ENCODE results near the gene SLC16A11. TPM values are rescaled to one million over a fixed set of nuclear protein-coding genes. Genes with fewer than 3 reads are reported as not detected.

Gene SLC16A11
- total and polyA plus RNA-seq, 9 of the 15 experiments (the other 6 are each of a cell fraction or from before 2014, with no cell fraction given) = not detected

GRCh38 chr17:6996256-6997011, 47.5 kb downstream of the SLC16A11 start (continued):
- TF ChIP-seq FOXA3 (CRISPR knock-in tag; conservative IDR thresholded peaks at IDR 0.05 in 1 of 2, IDR thresholded peaks at IDR 0.05 in 1 of 2) (no peak), ZFP36 (IDR thresholded peaks at IDR 0.05; ENCODE audit: low read depth, low read length, partially characterized antibody) (no peak)

- intact Hi-C loops (cut with micrococcal nuclease) (no loop called here), in situ Hi-C loops (cut with MboI) (no loop called here)
- H4K20me1 ChIP-seq (replicated peaks; ENCODE audit: control insufficient read depth, insufficient read depth, low read length) = no peaks in the 10 kb centered on the region
- H3K36me3 ChIP-seq (ENCODE audit: control insufficient read depth, insufficient read depth, low read length) = peaks cover 34% of the 10 kb centered on the region
- peaks cover 4% of the 10 kb centered on the region; the same call in 1 of the 3 replicates for H3K79me2 ChIP-seq (ENCODE audit: control insufficient read depth, insufficient read depth, low read length)
- POLR2A ChIA-PET = interaction anchor here (0.6 to 1.4 kb wide), 4 partner anchors 11 to 80 kb away, joined by 3 to 6 read pairs (median 4); no protein-coding TSS in a partner anchor
- BruUV-seq (replicated peaks) = no TSS peak
- no peaks in the 10 kb centered on the region for H3K27me3 ChIP-seq (ENCODE audit: control insufficient read depth in 2 of 2, insufficient read depth in 2 of 2, low read length in 2 of 2)
- FAIRE-seq = no peak
- WGBS (ENCODE audit: insufficient coverage, low coverage, missing lambda C conversion rate) = 99% methylated on average over 14 of the region's 64 CpGs
- H3K9ac ChIP-seq (ENCODE audit: insufficient read depth in 1 of 2, low read depth in 2 of 2, low read length in 2 of 2) = peak within 1 kb of the TSS; percentile 44 to 76; a peak in 3 of 4 replicates
- ATAC-seq = no peak
- H3K9me1 ChIP-seq (ENCODE audit: control insufficient read depth, insufficient read depth, low read length) = no peaks in the 10 kb centered on the region
- H3K27ac ChIP-seq (ENCODE audit: extremely low read depth, low read depth, low read length) = peak within 1 kb of the TSS; percentile 91
- H3K9me3 ChIP-seq (replicated peaks; ENCODE audit: control insufficient read depth, insufficient read depth, low read depth, low read length) = no peaks in the 10 kb centered on the region
- H2AFZ ChIP-seq (ENCODE audit: low read depth, low read length) = 0 out of 2 replicates have a peak within 1 kb of the TSS, but pooled peaks have one; percentile 37
- H3K4me2 ChIP-seq (ENCODE audit: insufficient read depth, low read length) = peak within 1 kb of the TSS; percentile 42; the same call in 1 of the 2 replicates
- CTCF ChIA-PET (ENCODE audit: low intra/inter-chr PET ratio) = no interaction called here
- no peak within 1 kb of the TSS for H3K4me3 ChIP-seq
- no peak for DNase-seq (ENCODE audit: extremely low read depth in 1 of 4, low spot score in 3 of 4)
- H3K4me1 ChIP-seq (replicated peaks in 1 of 2; ENCODE audit: control insufficient read depth in 2 of 2, insufficient read depth in 2 of 2, low read length in 2 of 2) = peaks cover 41 to 44% of the 10 kb centered on the region in 2 experiments
- TF ChIP-seq RBFOX2 (IDR thresholded peaks at IDR 0.05; ENCODE audit: low read depth, low read length) = peak; percentile 35
- TF ChIP-seq E2F6 (IDR thresholded peaks at IDR 0.05; ENCODE audit: borderline replicate concordance in 1 of 2, extremely low read depth in 1 of 2, insufficient read depth in 1 of 2, insufficient read length in 1 of 2, low read depth in 1 of 2, low read length in 1 of 2, poor library complexity in 1 of 2, severe bottlenecking in 1 of 2) = no peak
- no peak for TF ChIP-seq NBN (IDR thresholded peaks at IDR 0.05; ENCODE audit: low read depth)
- TF ChIP-seq HIVEP1 (CRISPR knock-in tag; IDR thresholded peaks at IDR 0.05) = no peak
- no peak for TF ChIP-seq E2F5 (CRISPR knock-in tag; IDR thresholded peaks at IDR 0.05)
- TF ChIP-seq ZFP91 (CRISPR knock-in tag; IDR thresholded peaks at IDR 0.05) = no peak
- TF ChIP-seq MIER1 (IDR thresholded peaks at IDR 0.05; ENCODE audit: low read depth) = no peak
- no peak for TF ChIP-seq SMARCC2 (IDR thresholded peaks at IDR 0.05; ENCODE audit: low read depth)
- TF ChIP-seq PRMT5 (CRISPR knock-in tag; IDR thresholded peaks at IDR 0.05) = no peak
- TF ChIP-seq ZNF583 (CRISPR knock-in tag; IDR thresholded peaks at IDR 0.05) = no peak
Observed at GRCh38 chr17:6995500-6996255, 48.2 kb downstream of the SLC16A11 start, which contains the start of gene ALOX12. ALOX12 (plus strand) TSS chr17:6996049; CDS start chr17:6996118, 69 bp downstream.
